KOPT-K1 (cell line): ENCODE results near the gene GCNT1.
A peak's percentile ranks its signal among the peaks of the same experiment; 100 is the strongest.
"Not testable (repeated sequence)": the region's sequence is repeated elsewhere in the genome, so short reads cannot be mapped to it uniquely, and the experiment has no call there.

Experiments used
- H3K27ac ChIP-seq: fragments of 200-600 bp; sonication (generic); 2 replicates; pipeline ENCODE4 v1.5.1; 2016; ENCODE audit warnings: antibody characterized with exemption, mild to moderate bottlenecking, low read depth, low read length; ENCODE audit not compliant: poor library complexity, severe bottlenecking
- H3K36me3 ChIP-seq: fragments of 200-600 bp; sonication (generic); 2 replicates; pipeline ENCODE4 v1.5.1; 2017; ENCODE audit warnings: antibody characterized with exemption, mild to moderate bottlenecking, low read length, moderate library complexity; ENCODE audit not compliant: insufficient read depth
- H3K9me3 ChIP-seq: fragments of 200-600 bp; sonication (generic); 2 replicates; pipeline ENCODE4 v1.5.1; 2017; ENCODE audit warnings: antibody characterized with exemption, low read length, mild to moderate bottlenecking; ENCODE audit not compliant: insufficient read depth, poor library complexity, severe bottlenecking

Gene GCNT1

DNA sequence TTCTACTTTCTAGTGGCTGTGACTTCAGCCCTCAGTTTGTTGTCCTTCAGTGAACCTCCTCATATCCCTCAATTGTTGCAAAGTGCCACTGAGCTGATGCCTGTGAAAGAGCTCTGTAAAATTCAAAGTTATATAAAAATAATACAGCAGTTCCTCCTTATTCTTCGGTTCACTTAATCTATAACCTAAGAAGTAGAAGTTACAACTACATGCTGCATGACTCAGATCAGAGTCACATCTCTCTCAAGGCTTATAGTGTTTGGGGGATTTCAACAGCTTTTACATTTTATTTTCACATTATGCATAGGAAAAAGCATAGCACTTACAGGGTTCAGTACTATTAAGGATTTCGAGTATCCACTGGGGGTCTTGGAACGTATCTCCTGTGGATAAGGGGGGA lies 25.1 kb upstream of the GCNT1 start:
- H3K36me3 ChIP-seq = no peaks in the 10 kb centered on the region
- H3K27ac ChIP-seq = no peak overlapping the region
- no peaks in the 10 kb centered on the region for H3K9me3 ChIP-seq

DNA sequence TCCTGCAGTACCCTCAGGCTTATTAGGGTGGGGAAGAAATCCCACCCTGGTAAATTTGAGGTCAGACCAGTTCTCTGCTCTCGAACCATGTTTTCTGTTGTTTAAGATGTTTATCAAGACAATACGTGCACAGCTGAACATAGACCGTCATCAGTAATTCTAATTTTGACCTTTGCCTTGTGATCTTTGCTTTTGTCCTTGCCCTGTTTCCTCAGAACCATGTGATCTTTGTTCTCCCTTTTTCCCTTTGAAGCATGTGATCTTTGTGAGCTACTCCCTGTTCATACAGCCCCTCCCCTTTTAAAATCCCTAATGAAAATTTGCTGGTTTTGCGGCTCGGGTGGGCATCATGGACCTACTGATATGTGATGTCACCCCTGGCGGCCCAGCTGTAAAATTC lies 24.1 kb upstream of the GCNT1 start:
- H3K36me3 ChIP-seq, H3K9me3 ChIP-seq, H3K27ac ChIP-seq: not testable (repeated sequence)

DNA sequence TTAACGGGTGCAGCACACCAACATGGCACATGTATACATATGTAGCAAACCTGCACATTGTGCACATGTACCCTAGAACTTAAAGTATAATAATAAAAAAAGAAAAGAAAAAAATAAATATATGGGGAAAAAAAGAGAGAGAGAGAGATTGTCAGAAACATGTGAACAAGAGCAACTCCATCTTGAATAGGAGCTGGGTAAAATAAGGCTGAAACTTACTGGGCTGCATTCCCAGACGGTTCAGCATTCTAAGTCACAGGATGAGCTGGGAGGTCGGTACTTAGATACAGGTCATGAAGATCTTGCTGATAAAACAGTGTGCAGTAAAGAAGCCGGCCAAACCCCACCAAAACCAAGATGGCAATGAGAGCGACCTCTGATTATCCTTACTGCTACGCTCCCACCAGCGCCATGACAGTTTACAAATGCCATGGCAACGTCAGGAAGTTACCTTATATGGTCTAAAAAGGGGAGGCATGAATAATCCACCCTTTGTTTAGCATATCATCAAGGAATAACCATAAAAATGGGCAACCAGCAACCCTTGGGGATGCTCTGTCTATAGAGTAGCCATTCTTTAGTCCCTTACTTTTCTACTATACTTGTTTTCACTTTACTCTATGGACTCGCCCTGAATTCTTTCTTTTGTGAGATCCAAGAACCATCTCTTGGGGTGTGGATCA lies 21.8 kb upstream of the GCNT1 start:
- H3K27ac ChIP-seq, H3K36me3 ChIP-seq, H3K9me3 ChIP-seq: not testable (repeated sequence)

DNA sequence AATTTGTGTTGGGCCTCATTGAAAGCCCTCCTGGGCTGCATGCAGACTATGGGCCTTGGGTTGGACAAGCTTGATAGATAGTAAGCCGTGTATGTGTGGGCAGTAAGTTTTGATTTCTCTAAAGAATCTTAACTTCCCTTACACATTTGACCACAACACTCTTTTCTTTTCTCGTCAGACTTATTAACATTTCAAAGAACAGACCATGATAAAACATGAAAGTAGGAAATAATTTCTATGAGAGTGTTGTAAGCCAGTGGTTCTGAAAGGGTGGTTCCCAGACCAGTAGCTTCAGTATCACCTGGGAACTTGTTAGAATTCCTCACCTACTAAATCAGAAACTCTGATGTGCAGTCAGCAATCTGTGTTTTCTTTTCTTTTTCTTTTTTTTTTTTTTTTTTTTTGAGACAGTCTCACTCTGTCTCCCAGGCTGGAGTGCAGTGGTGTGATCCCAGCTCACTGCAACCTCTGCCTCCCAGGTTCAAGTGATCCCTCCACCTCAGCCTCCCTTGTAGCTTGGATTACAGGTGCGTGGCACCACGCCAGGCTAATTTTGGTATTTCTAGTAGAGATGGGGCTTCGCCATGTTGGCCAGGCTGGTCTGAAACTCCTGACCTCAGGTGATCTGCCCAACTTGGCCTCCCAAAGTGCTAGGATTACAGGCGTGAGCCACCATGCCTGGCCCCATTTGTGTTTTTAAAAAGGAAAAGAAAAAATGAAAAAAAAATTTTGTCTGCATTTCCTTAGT lies 20.0 kb upstream of the GCNT1 start:
- H3K36me3 ChIP-seq = no peaks in the 10 kb centered on the region
- H3K9me3 ChIP-seq = no peaks in the 10 kb centered on the region
- no peak overlapping the region for H3K27ac ChIP-seq

DNA sequence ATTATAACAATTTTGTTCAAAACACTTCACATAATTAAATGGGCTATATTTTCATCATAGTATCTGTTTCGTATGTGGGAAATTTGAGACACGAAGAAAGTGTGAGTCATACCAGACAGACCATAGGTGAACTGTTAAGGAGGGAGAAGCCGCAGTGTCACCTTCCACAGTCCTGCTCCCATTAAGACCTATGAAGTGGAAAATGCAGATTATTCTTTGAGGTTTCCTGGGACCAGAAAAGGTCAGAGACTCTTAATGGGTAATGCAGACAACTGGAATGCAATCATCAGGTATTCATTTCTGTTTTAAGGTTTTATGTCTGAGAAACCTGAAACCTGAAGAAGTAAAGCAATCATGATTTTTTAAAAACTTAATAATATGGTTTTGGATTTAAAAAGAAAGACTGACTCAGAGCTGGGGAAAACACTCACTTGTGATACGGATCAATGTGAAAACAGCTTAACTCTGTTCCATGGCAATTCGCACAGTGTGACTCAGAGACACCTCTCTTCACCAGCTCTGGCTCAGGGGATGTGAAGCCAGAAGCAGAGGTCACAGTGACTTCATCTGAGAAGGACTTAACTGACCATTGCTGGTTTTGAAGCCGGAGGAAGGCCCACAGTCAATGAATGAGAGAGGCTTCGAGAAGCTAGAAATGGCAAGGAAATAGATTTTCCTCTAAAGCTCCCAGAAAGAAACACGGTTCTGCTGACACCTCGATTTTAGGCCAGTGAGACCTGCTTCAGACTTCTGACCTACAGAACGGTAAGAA lies 17.2 kb upstream of the GCNT1 start:
- Histone ChIP-seq H3K9me3 (no peaks in the 10 kb centered on the region), H3K36me3 (no peaks in the 10 kb centered on the region), H3K27ac (no peak overlapping the region)

DNA sequence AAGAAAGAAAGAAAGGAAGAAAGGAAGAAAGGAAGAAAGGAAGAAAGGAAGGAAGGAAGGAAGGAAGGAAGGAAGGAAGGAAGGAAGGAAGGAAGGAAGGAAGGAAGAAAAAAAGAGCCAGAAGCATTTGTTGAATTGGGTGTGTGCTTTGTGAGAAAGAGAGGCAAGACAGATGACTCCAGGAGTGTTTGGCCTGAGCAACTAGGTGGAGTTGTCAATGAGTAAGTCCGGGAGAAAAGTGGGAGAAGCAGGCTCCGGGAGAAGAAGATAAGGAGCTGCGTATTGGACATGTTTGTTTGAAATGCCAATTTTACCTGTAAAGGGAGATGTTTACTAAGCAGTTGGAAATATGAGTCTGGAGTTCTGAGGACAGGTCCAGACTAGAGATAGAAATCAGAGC lies 15.1 kb upstream of the GCNT1 start:
- Histone ChIP-seq H3K9me3 (no peaks in the 10 kb centered on the region), H3K27ac (no peak overlapping the region), H3K36me3 (no peaks in the 10 kb centered on the region)

DNA sequence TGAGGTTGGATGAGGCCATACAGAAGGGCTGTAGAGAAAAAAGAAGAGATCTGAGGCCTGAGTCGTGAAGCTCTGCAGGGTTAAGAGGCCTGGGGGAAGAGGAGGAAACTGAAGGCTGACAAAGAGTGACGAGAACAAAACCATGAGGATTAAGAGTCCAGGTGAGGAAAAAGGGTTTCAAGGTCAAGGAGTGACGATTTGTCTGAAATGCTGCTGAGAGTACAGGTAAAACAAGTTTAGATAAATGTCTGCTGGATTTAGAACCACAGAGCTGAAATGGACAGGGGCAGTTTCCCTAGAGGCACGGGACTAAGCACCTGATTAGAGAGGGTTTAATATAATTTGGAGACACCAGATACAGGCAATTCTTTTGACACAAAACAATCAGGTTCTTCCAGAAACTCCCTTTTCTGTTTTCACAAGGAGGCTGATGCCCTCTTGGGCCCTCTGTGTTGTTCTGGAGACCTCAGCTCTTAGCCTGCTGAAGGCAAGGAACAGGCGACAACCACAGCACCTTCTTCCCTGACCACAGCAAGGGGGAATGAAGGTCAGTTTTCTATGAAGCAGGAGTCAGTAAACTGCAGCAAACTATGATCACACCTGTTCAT lies 14.6 kb upstream of the GCNT1 start:
- Histone ChIP-seq H3K9me3 (no peaks in the 10 kb centered on the region), H3K27ac (no peak overlapping the region), H3K36me3 (no peaks in the 10 kb centered on the region)

DNA sequence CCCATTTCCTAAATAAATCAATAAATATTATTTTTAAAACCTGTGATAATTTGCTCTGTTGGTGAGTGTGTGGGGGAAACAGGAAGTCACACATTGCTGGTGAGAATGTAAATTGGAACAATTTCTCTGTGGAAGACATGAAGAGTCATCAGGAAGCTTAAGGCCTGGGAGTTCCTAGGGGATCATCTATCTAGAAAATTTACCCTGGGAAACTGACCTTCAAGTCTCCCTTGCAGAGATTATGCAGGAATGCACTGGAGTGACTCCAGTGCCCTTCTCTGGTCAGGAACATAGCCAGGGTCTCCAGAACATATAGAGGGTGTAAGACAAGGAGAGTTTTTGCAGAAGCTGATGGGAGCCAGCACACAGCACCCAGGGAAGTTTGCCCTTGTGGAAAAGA lies 13.0 kb upstream of the GCNT1 start:
- no peaks in the 10 kb centered on the region for H3K9me3 ChIP-seq
- no peak overlapping the region for H3K27ac ChIP-seq
- H3K36me3 ChIP-seq = no peaks in the 10 kb centered on the region

DNA sequence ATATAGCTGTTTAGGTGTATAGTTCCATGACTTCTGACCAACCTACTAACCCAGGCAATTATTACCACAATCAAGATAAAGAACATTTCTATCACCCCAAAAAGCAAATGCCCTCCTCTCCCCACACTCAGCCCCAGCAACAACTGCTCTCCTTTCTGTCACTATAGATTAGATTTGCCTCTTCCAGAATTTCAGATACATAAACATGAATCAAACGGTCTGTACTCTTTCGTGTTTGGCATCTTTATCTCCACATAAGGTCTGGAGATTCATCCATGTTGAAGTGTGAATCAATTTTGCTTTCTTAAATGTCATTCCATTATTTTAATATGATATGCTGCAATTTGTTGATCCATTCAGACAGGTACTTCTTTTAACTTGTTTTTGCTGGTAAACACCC lies 10.5 kb upstream of the GCNT1 start:
- no peak overlapping the region for H3K27ac ChIP-seq
- no peaks in the 10 kb centered on the region for H3K36me3 ChIP-seq
- no peaks in the 10 kb centered on the region for H3K9me3 ChIP-seq

DNA sequence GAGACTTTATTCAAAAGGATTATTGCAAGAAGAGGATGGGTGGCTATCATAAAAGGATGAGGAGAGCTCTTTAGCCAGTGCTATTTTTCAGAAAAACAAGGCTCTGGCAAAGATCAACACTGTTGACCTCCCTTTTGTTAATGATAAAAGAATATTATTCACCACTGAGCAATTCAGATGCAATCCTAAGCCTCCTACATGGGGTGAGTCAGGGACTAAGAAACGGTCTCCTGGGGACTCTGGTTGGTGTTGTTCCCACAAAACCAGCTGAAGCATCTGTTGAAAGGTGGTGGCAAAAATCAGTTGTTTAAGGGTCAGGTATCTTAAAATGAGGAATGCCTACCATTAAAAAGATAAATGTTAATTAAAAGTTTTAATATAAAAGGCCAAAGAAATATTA lies 7.7 kb upstream of the GCNT1 start:
- H3K9me3 ChIP-seq = no peaks in the 10 kb centered on the region
- no peaks in the 10 kb centered on the region for H3K36me3 ChIP-seq
- H3K27ac ChIP-seq = no peak overlapping the region

DNA sequence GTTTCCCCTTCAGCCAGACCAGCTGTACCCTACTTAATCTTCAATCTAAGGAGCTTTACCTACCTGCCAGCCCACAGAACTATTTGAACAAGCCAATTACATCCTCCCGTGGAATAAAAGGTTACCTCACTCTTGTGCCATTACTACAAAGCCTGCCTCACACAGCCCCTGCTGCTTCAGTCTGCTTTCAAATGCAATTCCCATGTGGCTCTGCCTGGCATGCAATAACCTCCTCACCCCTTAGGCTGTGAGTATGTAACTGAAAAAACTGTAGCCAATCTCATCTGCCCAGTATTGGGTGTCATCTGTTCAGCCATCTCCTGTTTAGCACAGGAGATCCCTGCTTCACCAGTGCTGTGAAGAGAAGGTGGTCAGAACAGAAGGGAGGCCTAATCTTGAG lies 6.1 kb upstream of the GCNT1 start:
- H3K9me3 ChIP-seq = no peaks in the 10 kb centered on the region
- no peaks in the 10 kb centered on the region for H3K36me3 ChIP-seq
- no peak overlapping the region for H3K27ac ChIP-seq

DNA sequence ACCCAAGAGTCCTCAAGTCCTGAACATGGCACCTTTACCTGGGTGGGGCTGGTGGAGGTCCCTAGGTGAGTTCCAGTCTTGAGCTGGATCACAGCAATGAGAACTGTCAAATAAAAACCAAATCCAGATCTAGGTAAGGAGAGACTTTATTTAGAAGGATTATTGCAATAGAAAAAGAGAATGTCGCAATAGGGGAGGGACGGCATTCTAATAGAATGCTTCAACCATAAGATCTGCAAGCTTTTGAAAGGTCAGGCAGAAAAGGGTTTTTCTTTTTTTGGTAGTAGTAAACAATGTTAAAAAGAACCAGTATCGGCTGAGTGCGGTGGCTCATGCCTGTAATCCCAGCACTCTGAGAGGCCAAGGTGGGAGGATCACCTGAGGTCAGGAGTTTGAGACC lies 5.2 kb upstream of the GCNT1 start:
- Histone ChIP-seq H3K27ac (no peak overlapping the region), H3K9me3 (no peaks in the 10 kb centered on the region), H3K36me3 (no peaks in the 10 kb centered on the region)

DNA sequence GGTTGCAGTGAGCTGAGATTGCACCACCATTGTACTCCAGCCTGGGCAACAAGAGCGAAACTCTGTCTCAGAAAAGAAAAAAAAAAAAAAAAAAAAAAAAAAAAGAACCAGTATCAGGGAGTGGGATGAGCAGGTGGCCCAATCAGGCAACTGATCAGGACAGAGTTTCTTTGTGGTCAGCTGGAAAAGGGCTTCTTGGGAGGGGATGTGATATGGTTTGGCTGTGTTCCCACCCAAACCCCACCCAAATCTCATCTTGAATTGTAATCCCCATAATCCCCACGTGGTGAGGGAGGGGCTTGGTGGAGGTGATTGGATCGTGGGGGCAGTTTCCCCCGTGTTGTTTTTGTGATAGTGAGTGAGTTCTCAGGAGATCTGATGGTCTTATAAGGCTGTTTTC lies 4.7 kb upstream of the GCNT1 start:
- Histone ChIP-seq H3K36me3 (no peaks in the 10 kb centered on the region), H3K27ac (no peak overlapping the region), H3K9me3 (no peaks in the 10 kb centered on the region)

DNA sequence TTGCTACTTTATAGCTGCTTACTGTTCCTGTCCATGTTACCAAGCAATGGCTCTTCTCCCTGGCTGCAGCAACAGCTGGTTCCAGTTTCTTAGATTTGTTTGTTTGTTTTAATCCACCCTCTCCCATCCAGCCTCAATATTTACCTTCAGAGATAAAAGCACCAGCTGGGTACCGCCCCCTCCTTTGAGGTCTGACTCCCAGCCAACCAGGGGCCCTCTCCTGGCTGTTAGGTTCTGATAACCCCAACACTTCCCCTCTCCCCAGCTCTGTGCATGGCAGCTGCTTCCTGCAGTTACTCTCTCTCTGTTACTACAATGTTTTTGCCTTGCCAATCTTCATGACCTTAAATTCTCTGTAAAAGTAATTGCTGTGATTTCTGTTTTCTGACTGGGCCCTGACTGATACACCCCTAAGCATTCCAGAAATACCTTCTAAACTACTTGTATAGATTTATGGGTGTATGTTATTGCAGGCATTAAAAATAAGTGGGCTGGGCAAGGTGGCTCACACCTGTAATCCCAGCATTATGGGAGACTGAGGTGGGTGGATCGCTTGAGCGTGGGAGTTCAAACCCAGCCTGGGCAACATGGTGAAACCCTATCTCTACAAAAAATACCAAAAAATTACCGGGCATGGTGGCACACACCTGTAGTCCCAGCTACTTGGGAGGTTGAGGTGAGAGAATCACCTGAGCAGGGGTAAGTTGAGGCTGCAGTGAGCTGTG lies 2.6 kb upstream of the GCNT1 start:
- H3K27ac ChIP-seq = peak overlapping the region; percentile 73
- H3K36me3 ChIP-seq = no peaks in the 10 kb centered on the region

More for the DNA sequence above, 2.6 kb upstream of the GCNT1 start:
- no peaks in the 10 kb centered on the region for H3K9me3 ChIP-seq
